ENCODE data around the gene GPBP1L1.

GRCh38 chr1:45610589-45611226 is 75.6 kb downstream of the GPBP1L1 start:
- no peak for TF ChIP-seq DMBX1 (CRISPR knock-in tag; IDR thresholded peaks at IDR 0.05; ENCODE audit: borderline replicate concordance)
- TF ChIP-seq, protein P1, sequence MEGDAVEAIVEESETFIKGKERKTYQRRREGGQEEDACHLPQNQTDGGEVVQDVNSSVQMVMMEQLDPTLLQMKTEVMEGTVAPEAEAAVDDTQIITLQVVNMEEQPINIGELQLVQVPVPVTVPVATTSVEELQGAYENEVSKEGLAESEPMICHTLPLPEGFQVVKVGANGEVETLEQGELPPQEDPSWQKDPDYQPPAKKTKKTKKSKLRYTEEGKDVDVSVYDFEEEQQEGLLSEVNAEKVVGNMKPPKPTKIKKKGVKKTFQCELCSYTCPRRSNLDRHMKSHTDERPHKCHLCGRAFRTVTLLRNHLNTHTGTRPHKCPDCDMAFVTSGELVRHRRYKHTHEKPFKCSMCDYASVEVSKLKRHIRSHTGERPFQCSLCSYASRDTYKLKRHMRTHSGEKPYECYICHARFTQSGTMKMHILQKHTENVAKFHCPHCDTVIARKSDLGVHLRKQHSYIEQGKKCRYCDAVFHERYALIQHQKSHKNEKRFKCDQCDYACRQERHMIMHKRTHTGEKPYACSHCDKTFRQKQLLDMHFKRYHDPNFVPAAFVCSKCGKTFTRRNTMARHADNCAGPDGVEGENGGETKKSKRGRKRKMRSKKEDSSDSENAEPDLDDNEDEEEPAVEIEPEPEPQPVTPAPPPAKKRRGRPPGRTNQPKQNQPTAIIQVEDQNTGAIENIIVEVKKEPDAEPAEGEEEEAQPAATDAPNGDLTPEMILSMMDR (IDR thresholded peaks at IDR 0.05 in 2 of 3, conservative IDR thresholded peaks at IDR 0.05 in 1 of 3; ENCODE audit: insufficient read depth in 2 of 3, low read depth in 1 of 3, low read length in 3 of 3) = no peak

All from K562 (cell line).